HG02623 (cell line): Measurements from ENCODE around the gene SOX3.

Experiments used
- ATAC-seq: cut with Tn5 transposase; IDR thresholded peaks from one replicate; pipeline ENCODE4 v1.9.1; 2021; ENCODE audit warnings: moderate library complexity; ENCODE audit not compliant: unreplicated experiment

The SOX3 gene

DNA sequence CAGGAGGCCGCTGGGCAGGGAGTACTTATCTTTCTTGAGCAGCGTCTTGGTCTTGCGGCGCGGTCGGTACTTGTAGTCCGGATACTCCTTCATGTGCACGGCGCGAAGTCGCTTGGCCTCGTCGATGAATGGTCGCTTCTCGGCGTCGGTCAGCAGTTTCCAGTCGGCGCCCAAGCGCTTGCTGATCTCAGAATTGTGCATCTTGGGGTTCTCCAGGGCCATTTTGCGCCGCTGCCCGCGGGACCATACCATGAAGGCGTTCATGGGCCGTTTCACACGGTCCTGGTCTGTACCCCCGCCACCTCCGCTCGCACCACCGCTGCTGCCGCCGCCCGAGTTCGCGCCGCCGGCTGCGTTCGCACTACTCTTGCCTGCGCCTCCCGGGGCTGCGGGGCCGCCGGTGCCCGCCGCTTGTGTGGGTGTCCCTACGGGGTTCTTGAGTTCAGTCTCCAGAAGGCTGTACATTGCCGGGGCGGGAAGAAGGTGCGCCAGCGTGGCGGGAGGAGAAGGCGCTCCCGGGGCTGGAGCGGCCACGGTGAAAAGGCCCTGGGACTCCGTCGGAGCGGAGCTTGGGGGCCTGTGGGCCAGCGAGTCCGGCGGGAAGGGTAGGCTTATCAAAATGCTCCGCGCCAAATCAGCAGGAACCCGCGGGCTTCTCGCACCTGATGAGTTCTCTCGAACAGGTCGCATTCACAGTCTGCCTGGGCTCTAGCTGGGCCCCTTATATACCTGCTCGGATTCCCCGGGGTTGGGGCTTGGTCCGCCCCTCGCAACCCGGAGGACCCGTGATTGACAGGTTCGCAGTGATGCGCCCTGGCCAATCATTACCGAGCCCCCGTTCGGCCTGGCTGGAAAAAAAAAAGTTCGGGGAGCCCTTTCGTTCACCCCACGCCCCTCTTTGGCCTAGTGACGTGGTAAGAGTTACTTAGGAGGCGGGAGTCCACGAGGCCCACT, at the start of gene SOX3:
Gene SOX3 (minus strand): TSS at position 699 of the 954 bp plus-strand sequence. CDS start 9 bp downstream, at position 690.
- ATAC-seq: no peak

DNA sequence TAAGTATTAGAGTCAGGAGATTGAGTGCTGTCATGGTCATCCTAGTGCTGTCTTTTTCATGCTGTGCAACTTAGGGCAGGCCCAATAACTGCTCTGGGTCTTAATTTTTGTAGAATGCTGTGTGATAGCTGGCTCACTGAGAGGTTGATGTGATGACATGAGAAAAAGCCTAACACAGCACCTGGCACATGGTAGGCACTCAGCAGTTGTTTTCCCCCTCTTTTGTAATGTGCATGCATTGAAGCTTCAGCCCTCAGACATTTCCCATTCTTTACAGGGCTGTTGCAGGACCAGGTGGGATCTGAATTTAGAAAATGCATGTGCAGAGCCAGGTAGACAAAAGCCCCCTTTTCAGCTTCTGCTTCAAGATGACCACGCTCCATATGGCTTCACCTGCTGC, 44.1 kb upstream of the SOX3 start:
- ATAC-seq: no peak

DNA sequence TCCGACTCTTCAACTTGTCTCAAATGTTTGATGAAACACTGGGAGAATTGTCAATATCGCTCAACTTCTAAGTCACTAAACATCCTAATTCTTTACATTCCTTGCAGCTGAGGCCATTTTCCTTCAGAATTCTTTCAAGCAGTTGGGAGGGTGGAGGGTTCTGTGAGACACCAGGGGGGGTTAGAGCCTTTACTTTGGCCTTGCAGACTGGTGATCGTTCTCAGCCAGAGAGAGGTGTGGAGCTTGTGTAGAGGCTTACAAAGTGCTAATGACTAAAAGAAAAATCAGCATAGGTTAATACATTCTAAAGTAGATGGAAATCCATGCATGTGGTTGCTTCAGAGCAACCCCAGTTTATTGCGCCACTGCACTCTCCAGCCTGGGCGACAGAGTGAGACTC, 21.3 kb upstream of the SOX3 start:
- ATAC-seq: no peak

DNA sequence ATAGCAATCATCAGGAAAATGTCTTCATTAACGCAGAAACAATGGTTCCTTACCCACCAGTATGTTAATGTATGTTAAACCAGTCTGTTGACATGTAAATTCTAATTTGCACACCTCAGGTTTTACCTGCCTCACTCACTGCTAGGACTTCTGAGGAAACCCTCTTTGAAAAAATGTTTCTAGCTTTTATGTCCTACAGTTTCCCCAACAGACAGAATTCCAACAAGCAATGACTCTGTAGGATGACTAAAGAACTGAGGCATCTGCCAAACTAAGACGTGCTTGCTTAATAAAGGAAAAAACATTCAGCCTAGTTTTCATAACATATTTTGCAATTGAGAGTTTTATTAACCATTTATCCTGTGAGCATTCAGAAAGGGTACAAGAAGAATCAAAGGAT, 20.6 kb upstream of the SOX3 start:
- ATAC-seq: no peak

DNA sequence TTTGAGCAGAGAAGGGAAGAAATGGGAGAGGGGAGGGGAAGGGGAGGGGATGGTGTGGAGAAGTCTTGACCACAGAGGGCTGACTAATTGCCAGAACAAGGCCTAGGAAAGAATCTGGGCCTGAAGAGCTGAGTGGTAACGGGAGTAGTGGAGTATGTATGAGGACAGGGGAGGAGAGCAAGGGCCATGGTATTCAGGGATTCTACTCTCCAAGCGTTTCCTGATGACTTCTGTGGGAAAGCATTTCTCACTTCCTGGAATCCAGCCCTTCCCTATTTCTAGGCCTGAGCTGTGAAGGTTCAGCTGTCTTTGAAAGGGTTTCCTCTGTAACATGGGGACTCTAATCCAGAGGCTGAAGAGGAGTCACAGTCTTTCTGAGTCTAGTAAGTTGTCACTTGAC, 19.7 kb upstream of the SOX3 start:
- ATAC-seq: no peak

DNA sequence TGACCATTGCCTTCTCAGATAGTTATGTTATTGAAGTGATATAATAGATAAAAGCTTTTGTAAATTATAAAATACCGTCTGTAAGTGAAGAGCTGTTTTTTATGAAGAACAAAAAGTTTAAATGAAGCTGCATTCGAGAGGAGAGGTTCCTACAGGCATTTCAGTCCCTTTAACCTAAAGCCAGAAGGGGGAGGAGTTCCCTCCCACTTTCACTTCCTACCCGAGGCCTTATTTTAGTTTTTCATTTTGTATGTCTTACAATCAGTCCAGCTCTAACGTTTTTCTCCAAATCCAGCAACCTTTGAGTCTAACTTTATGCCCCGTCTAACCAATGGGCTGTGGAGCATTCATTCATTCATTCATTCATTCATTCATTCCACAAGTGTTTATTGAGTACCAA, 16.5 kb upstream of the SOX3 start:
- ATAC-seq: no peak

DNA sequence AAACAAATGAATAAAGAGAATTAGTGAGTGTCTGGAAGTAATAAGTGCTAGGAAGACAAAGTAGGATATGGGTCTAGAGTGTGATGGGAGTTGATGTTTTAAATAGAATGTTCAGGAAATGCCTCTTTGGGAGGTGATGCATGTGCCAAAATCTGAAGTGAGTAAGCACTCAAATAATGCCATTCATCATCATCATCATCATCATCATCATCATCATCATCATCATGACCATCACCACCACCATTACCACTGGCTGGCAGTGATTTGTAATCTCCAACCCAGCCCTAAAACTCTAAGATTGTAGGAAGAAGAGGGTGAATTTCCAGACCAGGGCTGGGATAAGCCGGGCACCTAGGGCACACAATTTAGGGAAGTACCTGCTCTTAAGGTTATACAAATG, 9.7 kb upstream of the SOX3 start:
- ATAC-seq: no peak

DNA sequence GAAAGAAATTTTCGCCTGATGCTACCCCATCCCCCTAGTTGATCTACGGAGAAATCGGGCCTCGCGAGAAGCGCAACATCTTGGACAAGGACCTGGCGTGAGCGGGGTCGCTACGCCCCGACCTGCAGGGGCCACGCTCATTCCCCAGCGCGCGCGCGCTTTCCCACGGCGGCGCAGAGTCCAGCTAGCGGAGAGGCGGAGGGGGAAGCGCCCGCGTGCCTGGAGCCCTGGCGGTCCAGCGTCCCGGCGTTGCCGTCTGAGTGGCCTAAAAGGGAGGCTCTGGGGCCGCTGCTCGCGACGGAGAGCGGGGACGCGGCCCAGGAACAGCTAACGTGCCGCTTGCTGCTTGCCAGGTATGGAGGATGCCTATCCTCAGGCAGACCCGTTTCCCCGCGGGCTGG, 6.0 kb upstream of the SOX3 start:
- ATAC-seq: no peak

DNA sequence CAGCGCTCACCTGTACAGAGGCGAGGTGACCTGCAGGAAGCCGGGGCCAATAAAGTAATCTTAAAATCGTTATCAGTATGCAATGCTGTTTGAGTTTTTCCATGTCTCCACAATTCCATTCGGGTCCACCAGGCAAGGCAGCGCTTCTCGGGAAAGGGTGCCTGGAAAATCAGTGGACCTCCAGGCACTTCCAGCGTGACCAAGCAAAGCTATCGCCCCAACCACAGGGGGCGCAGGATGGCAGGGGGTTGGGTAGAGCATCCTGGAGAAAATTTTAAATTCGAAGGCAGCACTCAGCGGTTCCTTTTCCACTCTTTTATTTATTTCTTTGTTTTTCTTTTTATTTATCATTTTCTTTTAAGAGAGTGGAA, 5.4 kb upstream of the SOX3 start:
- ATAC-seq: no peak

DNA sequence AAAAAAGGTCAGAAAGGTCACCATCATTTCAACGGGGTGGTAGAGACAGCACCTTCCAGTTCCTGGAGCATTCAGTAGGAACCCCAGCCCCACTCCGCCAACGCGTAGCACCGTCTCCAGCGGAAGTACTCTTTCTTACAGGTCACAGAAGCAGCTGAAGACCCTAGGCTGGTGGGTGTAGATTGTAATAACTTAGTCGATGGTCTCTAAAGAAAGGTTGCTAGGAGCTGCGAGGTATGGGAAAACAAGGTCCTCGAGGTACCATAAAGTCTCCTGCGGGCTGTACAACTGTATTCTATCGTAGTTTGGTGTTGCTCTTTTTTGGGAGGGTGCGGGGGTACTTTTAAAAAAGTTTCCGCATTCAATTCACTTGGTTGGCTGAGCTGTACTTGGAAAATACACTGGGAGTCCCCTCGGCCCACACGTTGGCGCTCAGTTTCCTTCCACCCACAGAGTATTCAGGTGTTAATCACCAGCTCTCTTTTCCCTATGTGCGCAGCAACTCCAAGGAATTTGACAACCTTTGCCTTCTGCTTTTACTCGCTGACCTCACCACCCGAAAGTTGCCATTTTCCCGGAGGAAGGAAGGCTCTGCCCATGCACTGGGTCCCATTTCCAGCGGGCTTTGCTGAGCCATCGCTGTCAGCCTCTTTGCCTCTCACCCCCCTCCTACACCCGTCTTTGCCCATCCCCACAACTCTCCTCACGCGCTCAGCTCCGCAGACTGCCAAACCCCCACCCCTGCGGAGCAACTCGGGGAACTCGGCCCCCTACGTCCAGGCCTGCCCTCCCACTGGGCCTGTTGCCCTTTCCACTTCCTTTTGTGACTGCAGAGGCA, 4.8 kb upstream of the SOX3 start:
- ATAC-seq: no peak

DNA sequence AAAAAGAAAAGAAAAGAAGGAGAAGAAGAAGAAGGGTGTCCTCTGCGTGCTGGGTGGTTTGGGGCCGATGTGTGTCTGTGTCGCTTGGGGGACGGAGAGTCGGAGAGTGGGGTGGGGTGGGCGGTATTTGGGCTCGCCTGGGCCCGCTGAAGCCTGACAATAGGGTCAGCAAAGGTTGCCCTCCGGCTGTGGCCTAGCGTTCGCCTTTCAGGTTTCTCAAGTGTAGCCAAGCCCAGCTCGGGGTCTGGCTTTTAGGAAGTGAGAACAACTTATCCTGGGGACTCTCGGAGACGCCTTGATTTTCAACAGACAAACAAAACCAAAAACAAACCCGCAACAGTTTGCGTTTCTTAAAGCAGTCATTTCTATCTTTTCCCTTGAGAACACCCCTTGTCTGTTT, 4.1 kb upstream of the SOX3 start:
- ATAC-seq: no peak

DNA sequence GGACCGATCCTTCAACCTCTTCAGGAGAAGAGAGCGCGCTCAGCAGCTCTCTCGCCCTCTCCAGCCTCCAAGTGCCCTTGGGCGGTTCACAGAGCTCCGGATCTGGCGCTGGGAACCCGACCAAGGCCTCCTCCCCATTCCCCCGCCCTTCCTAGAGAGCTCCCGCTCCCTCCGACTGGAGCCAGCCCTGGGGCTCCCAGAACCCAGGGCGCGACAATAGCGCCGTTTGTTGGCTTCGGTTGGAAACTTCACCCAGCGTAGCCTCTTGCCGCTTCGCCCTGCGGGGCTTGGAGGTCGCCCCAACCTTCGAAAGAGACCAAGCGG, 3.1 kb upstream of the SOX3 start:
- no peak for ATAC-seq

DNA sequence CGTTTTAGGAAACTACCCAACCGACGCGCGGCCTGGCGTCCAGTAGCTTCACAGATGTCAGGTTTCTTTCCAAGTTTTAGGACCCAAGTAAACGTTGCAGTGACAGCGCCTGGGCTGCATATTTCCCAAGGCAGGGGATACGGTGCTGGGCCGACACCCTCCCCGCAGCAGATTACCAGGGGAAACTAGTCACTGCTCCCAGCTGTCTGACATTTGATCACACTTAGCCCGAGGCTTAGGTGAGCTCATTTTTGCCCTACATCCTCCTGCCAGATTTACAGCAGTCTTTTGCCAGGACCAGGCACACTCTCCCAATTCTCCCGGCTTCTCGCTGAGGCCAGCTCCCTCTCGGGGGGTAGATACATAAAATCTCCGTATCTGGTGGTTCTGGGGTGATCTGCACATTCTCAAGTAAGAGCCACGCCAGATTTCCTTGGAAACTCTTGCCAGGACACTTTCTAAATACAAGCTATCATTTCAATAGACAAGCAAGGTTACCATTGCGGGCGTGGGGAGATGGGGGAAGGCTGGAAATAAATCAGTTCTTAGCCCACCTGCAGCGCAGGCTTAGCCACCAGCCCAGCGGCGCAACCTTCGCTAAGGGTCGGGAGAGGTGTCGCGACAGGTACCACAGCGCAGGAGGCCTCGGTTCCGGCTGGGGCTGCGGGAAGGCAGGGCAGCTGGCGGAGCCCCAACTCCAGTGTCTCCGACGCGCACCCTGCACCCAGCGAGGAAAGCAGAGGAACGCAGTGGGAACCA, 2.5 kb upstream of the SOX3 start:
- no peak for ATAC-seq

DNA sequence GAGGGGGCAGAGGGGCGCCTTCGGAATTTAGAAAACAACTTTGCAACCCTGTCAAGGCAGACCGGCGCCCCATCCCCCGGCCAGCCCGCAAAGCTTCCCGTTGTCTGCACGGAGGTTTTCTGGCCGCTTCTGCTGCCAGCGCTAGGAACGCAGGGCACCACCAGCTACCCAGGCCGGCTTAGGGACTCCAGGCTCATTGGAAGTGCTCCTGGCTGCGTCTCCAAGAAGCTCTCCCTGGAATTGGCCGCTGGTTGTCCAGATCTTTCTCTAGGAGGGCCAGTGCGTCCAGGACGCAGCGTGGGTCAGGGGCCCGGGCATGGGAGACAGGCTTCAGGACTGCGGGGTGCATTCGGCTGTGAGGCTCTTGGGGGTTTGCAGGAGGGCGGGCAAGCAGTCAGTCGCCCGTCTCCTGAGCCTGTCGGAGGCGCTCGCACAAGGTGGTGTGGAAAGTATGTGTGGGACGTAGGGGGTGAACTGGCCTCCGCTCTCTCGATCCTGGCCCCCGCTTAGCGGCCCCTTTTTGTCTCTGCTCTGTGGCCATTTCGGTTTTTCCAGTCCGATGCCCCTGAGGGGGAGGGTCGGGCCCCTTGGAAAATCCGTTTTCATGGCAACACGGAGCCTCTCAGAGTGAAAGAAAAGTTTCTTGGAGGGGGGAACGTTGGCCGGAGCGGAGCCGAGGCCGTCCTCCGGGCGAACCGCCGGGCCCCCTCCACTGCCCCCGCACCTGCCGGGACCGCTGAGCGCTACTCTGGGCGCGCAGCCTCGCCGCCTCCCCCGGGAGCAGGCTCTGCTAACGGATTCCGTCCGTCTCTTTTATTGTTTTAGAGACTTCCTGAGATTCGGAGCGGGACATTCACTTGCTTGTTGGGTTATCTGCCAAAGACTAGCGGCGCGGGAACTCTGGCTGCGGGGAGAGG, 810 bp upstream of the SOX3 start:
- no peak for ATAC-seq

DNA sequence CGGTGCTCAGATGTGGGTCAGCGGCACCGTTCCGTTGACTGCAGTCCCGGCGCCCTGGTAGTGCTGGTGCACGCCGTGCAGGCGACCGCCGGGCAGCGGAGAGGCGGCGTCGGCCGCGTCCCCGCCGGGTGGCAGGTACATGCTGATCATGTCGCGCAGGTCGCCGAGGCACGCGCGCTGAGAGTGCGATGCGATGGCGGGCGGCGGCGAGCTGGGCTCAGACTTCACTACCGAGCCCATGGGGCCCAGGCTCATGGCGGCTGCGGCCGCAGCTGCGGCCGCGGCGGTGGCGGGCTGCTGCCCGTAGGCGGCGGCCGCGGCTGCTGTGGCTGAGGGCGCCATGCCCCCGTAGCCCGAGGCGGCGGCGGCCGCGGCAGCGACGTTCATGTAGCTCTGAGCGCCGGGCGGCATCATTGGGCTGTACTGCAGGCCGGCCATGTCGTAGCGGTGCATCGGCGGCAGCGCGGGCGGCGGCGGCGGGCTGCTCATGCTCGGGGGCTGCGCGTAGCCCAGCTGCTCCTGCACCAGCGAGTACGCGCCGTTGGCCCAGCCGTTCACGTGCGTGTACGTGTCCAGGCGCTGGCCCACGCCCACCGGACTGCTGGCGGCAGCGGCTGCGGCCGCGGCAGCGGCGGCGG, 1.0 kb downstream of the SOX3 start:
- ATAC-seq: no peak

DNA sequence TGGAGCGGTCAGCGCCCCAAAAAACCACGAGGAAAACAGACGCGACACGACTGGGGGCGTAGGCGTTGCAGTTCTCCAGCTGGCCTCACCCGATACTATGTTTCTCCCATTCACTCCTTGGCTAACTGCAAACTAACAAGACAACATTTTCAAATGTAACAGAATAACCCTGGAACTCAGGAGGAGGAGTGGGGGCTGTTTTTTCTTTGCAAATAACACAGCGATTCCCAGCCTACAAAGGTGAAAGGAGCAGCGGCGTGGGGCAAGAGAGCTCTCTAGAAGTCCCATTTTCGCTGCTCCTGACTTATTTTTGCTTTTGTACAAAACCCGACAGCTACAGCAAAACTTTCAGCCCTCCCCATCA, 1.6 kb downstream of the SOX3 start:
- no peak for ATAC-seq

DNA sequence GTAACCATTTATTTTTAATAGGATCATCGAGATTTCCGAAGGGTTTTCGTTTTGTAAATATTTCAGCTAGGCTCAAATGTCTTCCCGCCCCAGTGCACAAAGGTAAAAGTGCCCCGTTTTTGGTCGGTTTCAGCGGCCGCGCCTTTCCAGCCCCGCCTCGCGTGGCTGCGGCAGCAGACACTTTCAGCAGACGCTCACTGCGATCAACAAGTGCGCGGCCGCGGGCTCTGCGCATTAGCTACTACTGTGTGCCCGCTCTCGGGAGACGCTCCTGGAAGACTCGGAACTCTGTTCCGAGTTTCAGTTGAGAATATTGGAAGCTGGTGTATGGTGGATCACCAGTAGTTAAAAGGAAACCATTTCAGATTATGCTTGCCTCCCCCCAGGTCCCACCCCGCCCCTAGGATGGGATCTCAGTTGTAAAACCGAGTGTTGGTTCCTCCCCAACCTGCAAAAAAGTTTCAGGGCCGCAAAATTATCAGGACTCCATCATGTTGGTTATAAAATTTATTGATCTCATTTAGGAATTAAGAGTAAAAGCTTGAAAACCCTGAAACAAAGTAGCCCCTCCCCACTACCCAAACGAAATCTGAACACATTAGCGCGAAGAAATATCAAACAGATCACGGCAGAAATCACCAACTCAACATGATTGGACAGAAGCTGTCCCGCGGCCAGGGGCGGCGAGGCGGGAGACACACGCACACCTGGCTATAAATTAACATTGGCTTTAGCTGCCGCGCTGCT, 2.2 kb downstream of the SOX3 start:
- no peak for ATAC-seq

DNA sequence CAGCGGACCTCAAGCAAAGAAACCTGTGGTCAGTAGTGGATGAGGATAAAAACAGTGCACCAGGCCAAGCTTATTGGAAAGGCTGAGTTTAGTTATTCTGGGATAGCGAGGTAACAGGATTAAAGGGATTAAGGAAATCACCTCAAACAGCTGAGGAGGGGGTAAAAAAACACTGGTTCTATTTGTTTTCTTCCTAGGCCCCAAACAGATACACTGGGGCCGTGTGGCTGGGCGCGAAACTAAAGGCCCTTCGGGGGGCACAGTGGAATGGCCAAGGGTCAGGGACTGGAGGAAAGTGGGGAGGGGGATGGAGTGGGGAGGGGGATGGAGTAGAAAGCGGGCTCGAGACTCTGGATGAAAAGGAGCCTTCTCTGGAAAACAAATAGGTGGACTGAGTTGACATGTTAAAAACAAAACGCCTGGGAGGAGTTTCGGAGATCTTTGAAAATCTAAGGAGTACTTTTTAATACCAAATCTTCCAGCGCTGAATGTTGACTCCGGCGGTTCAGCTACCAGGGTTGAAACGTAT, 2.9 kb downstream of the SOX3 start:
- ATAC-seq: no peak

DNA sequence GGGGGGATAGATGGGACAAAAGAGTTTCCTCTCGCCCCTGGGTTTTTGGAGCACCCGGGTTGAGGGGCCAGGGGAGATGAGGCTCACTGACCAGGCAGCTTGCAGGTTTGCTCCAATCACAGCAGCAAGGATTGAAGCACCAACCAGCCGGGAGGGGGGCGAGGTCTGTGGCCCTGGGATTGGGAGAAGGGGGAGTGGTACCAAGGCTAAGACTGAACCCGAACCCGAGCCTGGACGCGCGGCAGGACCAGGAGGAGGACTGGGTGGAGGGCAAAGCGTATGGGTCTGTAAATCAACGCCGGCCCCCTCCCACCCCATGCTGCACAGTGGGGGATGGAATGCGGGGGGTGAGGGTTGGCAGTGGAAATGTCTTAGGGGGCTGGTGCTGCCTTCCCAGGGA, 3.5 kb downstream of the SOX3 start:
- no peak for ATAC-seq
